IPS-15b (cell line): ENCODE measurements around the gene ATR.

Experiments used
- H3K27me3 ChIP-seq: one replicate; pipeline ENCODE4 v1.6.1; 2013; ENCODE audit warnings: low read length; ENCODE audit not compliant: control insufficient read depth, insufficient read depth
- H3K36me3 ChIP-seq: one replicate; pipeline ENCODE4 v1.6.1; 2013; ENCODE audit warnings: low read length; ENCODE audit not compliant: control insufficient read depth, insufficient read depth
- H3K4me1 ChIP-seq: one replicate; pipeline ENCODE4 v1.6.1; 2013; ENCODE audit warnings: mild to moderate bottlenecking, low read length; ENCODE audit not compliant: control insufficient read depth, insufficient read depth
- H3K4me3 ChIP-seq: one replicate; pipeline ENCODE4 v1.5.1; 2013; ENCODE audit warnings: low read depth, low read length
- H3K9ac ChIP-seq: one replicate; pipeline ENCODE4 v1.6.1; 2013; ENCODE audit warnings: low read depth, mild to moderate bottlenecking, low read length
- H3K9me3 ChIP-seq: one replicate; pipeline ENCODE4 v1.6.1; 2013; ENCODE audit warnings: mild to moderate bottlenecking, low read length; ENCODE audit not compliant: control insufficient read depth, insufficient read depth

Gene ATR

DNA sequence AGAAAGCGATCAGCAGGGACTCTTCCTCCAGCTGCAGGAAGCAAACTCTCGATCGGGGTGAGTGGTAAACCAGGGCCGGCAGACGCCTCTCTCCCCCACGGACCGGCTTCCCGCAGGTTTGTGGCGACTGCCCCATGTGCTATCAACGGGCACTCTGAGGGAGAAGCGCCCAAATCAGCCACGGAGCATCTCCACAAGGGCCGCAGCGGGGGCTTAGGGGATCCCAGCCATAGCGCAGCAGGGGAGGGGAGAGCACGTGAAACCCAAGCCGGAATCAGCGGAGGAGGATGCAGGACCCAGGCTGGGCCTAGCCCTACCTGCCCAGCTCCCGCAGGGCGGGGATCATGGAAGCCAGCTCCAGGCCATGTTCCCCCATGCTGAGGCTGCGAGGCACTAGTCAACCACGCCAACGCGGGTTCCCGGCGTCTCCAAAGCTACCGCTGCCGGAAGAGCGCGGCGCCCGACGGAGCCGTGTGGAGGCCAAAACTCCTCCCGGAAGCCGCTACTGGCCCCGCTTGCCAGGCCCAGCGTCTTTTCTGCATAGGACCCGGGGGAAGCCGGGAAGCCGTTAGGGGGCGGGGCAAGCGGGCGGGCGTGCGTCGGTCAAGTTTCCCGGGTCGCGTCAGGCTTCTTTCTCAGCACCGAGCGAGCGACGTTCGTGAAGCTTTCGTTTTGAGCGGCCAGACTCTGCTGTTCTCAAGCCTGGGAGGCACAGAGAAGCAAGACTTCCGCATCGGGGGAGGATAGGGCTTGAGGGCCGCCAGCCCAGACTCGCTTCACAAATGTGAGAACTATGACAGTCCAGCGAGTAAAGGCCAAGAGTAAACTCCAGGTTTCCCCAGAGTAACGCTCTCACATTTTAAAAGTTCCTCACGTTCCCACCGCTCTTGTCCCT is at the start of gene ATR:
Gene ATR, minus strand, starts transcription at position 405 of the 895 bp plus-strand sequence. Its CDS starts 29 bp downstream, at position 376.
- Histone ChIP-seq H3K36me3 (no peaks in the 10 kb centered on the region), H3K4me3 (peak within 1 kb of the TSS; percentile 98), H3K4me1 (no peaks in the 10 kb centered on the region), H3K27me3 (no peaks in the 10 kb centered on the region), H3K9me3 (no peaks in the 10 kb centered on the region), H3K9ac (peak within 1 kb of the TSS; percentile 97)

DNA sequence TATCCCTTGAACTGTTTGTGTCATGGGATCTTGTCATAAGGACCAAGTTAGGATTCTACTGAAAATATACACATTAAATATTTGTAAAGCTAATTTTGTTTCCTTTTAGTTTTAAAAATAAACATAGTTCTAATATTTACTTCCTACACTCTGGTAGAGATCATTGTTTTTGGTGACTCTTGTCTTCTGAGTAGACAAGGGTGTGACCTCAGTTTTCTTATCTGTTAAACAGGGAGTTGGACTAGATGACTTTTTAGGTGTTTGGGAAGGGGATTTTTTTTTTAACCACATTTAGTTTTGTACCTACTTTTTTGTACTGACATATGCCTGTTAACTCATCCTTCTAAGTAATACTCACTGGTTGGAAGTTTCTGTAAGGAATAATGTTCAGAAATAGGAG is 48.4 kb upstream of the ATR start:
- Histone ChIP-seq H3K9me3 (no peaks in the 10 kb centered on the region), H3K4me1 (no peaks in the 10 kb centered on the region), H3K4me3 (no peak overlapping the region), H3K36me3 (no peaks in the 10 kb centered on the region), H3K27me3 (no peaks in the 10 kb centered on the region), H3K9ac (no peak overlapping the region)

DNA sequence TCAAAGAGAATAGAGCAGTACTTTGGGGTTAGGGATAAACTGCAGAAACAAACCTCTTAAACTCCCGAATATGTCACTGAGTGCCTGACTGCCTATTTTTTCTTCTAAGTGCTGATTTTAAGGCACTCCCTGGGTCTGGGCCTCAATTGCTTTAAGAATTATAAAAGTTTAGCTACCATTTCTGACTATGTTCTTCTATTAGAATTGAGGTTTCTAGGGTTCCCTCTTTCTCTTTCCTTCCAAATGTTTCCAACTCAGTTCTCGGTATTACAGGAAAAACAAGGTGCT is 46.6 kb upstream of the ATR start:
- no peaks in the 10 kb centered on the region for H3K27me3 ChIP-seq
- H3K9ac ChIP-seq: no peak overlapping the region
- H3K36me3 ChIP-seq: no peaks in the 10 kb centered on the region
- no peaks in the 10 kb centered on the region for H3K4me1 ChIP-seq
- no peaks in the 10 kb centered on the region for H3K9me3 ChIP-seq
- no peak overlapping the region for H3K4me3 ChIP-seq

DNA sequence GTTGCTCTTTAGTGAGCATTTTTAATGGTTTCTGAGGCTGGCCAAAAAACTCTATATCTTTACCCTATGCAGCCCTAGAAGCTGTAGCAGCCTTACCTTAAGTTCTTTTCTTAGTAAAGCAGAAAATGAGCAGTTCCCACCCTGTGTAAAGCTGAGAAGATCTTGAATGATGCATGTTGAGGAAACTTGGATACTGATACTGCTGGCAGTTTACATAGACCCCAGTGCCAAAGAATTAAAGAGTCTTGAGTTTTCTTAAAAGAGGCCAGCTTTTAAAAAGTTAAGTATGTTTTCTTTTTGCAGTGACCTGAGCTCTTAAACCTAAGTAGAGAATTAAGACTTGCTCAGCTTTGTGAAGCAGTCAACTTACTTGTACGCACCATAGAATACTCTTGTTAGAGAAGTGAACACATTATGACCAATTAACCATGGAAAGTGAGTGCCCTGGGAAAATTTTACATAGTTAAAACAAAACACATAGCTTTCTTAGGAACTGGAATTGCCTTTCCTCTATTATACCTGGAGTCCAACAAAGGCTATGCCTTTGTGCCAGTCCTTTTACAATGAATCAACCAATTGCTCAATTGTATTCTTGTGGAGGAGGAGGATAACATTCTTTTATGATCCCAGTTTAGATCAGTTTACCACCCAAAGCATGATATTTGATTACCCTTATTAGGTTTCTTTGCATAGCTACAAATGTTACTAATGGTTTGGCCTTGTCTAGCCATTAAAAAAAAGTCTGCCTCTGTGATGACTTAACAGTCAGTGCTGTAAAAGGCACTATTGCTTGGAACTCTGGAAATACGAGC is 46.0 kb upstream of the ATR start:
- Histone ChIP-seq H3K4me1 (no peaks in the 10 kb centered on the region), H3K9ac (no peak overlapping the region), H3K36me3 (no peaks in the 10 kb centered on the region), H3K4me3 (no peak overlapping the region), H3K27me3 (no peaks in the 10 kb centered on the region), H3K9me3 (no peaks in the 10 kb centered on the region)

DNA sequence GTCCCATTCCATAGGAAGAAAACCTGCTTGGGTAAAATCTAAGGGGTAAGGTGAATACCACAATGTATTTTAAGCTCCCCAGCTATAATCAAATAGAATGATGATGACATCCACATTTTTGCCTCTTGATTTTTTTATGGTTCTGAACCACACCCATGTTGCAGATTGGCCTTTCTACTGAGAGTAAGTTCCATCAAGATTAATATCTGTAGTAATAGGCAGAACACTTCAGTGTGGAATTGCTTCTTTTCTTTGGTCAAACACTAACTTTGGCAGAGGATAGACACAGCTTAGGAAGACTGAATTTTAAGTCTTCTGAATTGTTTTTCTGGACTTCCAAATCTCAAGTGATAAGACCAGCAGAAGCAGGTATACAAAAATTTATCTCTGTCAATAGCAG is 44.7 kb upstream of the ATR start:
- Histone ChIP-seq H3K4me3 (no peak overlapping the region), H3K36me3 (no peaks in the 10 kb centered on the region), H3K9ac (no peak overlapping the region), H3K4me1 (no peaks in the 10 kb centered on the region), H3K9me3 (no peaks in the 10 kb centered on the region), H3K27me3 (no peaks in the 10 kb centered on the region)

DNA sequence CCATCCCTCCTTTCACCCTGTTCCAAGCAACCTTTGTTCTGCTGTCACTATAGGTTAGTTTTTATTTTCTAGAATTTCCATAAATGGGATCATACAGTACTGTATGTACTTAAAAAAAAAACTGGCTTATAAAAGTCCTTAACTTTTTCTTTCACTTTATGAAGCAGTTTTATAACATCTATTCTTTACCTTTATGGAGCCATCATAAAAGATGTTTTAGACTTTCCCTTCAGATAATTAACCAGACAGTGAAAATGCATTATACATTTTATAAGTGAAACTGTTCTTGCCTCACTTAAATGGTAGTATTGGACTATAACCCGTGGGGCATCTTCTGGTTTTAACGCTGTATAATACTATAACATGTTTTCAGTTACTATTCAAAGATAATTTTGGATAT is 43.9 kb upstream of the ATR start:
- H3K4me3 ChIP-seq: no peak overlapping the region
- H3K36me3 ChIP-seq: no peaks in the 10 kb centered on the region
- no peaks in the 10 kb centered on the region for H3K27me3 ChIP-seq
- H3K4me1 ChIP-seq: no peaks in the 10 kb centered on the region
- no peaks in the 10 kb centered on the region for H3K9me3 ChIP-seq
- H3K9ac ChIP-seq: no peak overlapping the region

DNA sequence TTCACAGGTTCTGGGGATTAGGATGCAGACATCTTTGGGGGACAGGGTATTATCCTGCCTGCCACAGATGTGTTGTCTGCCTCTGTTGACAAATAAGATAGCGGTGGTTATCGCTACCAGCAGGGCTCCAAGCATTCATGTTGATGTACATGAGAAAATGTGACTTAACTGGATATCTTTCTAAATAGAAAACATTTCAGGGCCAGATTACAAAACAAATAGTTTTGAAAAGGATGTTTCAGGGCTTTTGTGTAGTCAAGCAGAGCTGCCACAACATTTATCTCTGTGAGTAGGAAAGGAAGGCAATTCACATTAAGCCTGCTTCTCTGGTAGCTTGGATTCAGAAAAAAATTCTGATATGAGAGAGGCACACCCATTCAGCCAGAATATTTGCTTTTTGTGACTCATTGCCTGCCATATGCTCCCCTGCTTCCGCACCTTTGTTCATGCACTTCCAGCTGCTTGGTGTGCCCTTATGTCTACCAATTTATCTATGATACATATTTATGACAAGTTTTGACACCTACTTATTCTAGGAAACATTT is 40.5 kb upstream of the ATR start:
- Histone ChIP-seq H3K4me1 (no peaks in the 10 kb centered on the region), H3K9me3 (no peaks in the 10 kb centered on the region), H3K9ac (no peak overlapping the region), H3K4me3 (no peak overlapping the region), H3K36me3 (no peaks in the 10 kb centered on the region), H3K27me3 (no peaks in the 10 kb centered on the region)

DNA sequence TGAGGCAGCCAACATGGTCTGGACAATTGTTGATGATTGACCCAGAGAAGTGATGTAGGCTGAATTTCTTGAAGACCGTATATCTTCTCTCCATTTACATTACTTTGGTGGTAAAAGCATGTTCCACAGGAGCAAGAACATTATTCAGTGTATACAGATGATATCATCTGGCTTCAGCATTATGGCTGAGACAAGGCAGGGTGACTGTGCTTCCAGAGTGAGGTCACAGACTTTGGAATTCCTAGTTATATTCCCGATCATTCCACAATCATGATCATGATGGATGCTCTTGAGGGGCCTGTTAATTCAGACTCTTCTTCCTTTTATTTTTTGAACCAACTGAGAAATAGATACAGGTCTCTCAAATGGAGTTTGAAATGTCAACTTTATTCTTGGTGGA is 36.6 kb upstream of the ATR start:
- Histone ChIP-seq H3K27me3 (no peaks in the 10 kb centered on the region), H3K4me1 (no peaks in the 10 kb centered on the region), H3K36me3 (no peaks in the 10 kb centered on the region), H3K9ac (no peak overlapping the region), H3K4me3 (no peak overlapping the region), H3K9me3 (no peaks in the 10 kb centered on the region)

DNA sequence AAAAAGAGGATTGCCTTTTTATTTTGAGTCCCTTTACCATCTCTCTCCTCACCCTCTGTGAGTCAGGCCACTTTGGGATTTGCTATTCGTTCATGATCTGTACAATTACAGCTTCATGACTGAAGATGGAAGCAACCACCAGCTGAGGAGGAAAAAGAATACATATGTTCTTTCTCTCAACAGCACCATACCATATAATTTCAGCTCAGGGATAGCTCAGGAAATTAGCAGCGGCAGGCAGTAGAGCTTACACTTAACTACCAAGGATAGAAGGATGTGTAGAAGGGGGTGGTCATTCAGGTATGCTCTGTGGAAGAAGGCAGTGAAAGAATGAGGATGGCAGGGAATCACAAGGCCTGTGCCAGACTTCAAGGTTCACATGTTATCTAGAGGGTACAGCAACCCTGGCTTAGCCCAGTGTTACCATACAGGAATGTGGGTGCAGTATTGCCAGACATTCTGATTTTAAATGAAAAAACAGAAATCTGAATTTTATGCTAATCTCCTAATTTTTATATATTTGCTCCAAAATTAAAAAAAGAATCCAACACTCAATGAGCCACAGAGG is 35.6 kb upstream of the ATR start:
- H3K4me3 ChIP-seq: no peak overlapping the region
- H3K9me3 ChIP-seq: no peaks in the 10 kb centered on the region
- no peaks in the 10 kb centered on the region for H3K4me1 ChIP-seq
- no peak overlapping the region for H3K9ac ChIP-seq
- no peaks in the 10 kb centered on the region for H3K27me3 ChIP-seq
- H3K36me3 ChIP-seq: no peaks in the 10 kb centered on the region

DNA sequence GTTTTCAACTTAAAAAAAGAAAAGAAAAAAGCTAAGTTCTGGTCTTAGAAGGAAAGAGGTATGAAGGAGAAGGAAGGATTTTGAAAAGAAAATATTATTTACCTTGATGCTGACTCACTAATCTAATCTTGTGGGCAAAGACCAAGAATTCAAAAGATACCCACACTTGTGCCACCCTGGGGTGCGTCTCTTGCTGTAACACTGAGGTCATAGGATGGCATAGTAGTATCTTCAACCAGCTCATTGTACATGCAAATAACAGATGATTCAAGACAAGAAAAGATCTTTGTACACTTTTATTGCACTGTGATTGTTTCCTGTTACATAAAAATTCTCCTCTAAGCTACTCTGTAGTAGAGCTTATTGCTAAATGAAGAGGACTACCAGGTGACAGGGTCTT is 35.0 kb upstream of the ATR start:
- no peaks in the 10 kb centered on the region for H3K36me3 ChIP-seq
- no peak overlapping the region for H3K4me3 ChIP-seq
- H3K27me3 ChIP-seq: no peaks in the 10 kb centered on the region
- H3K9me3 ChIP-seq: no peaks in the 10 kb centered on the region
- H3K9ac ChIP-seq: no peak overlapping the region
- H3K4me1 ChIP-seq: no peaks in the 10 kb centered on the region

DNA sequence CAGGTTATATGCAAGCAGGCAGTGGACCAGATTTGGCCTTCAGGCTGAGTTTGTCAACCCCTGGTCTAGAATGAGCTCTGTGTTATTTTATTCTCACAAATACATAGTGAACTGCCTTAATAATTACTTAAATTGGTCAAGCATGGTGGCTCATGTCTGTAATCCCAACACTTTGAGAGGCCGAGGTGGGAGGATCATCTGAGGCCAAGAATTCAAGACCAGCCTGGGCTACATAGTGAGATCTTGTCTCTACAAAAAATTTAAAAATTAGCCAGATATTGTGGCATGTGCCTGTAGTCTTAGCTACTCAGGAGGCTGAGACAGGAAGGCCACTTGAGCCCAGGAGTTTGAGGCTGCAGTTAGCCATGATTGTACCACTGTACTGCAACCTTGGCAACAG is 32.7 kb upstream of the ATR start:
- H3K36me3 ChIP-seq: no peaks in the 10 kb centered on the region
- H3K4me3 ChIP-seq: no peak overlapping the region
- no peaks in the 10 kb centered on the region for H3K9me3 ChIP-seq
- no peaks in the 10 kb centered on the region for H3K27me3 ChIP-seq
- H3K4me1 ChIP-seq: no peaks in the 10 kb centered on the region
- H3K9ac ChIP-seq: no peak overlapping the region
